Vagina (tissue), 2 donors: ENCODE measurements around the gene SPRY4.

ENCODE experiments used
- CTCF ChIP-seq, 3 experiments: fragments of 450-650 bp in 2 of 3; fragments of 200-600 bp in 1 of 3; sonication (generic) in 1 of 3; IDR thresholded peaks; one replicate each; pipeline ENCODE4 v1.5.1; 2017 to 2019; ENCODE audit warnings: antibody characterized with exemption in 3 of 3, mild to moderate bottlenecking in 2 of 3, moderate library complexity in 2 of 3
- POLR2A ChIP-seq, 2 donors: fragments of 450-650 bp; IDR thresholded peaks; one replicate each; pipeline ENCODE4 v1.6.1; 2017; ENCODE audit warnings: antibody characterized with exemption in 2 of 2, mild to moderate bottlenecking in 2 of 2, moderate library complexity in 2 of 2
- POLR2AphosphoS5 ChIP-seq, 2 donors: sonication (generic); formaldehyde crosslinking; IDR thresholded peaks; one replicate each; pipeline ENCODE4 v1.9.0; 2017; ENCODE audit warnings: antibody characterized with exemption in 2 of 2, mild to moderate bottlenecking in 2 of 2, low read depth in 1 of 2; ENCODE audit not compliant: insufficient read depth in 1 of 2

- no peak for TF ChIP-seq CTCF (IDR thresholded peaks at IDR 0.05)
- TF ChIP-seq POLR2A (IDR thresholded peaks at IDR 0.05) = no peak
- no peak for TF ChIP-seq POLR2AphosphoS5 (IDR thresholded peaks at IDR 0.05; ENCODE audit: insufficient read depth in 1 of 2, low read depth in 1 of 2)
These were observed 5.0 kb downstream of the SPRY4 start for GRCh38 chr5:142319560-142320429.
